Natural killer cell (primary cell): ENCODE measurements around the gene OR51T1. TPM values are rescaled to one million over a fixed set of nuclear protein-coding genes. Genes with fewer than 3 reads are reported as not detected.

Experiments used
- ATAC-seq, 3 donors: fragments of 150-1000 bp in 2 of 3; fragments of 200-7000 bp in 1 of 3; cut with Tn5 transposase; 1 replicate in 1 of 3; 2 replicates in 2 of 3; pipeline ENCODE4 v1.10.0; 2021; ENCODE audit warnings: mild to moderate bottlenecking in 2 of 3, moderate library complexity in 2 of 3
- DNase-seq, 2 donors: peaks; one replicate each; pipeline versions ENCODE4 v3.0.0 to v3.0.0-alpha.2; 2013 to 2021; ENCODE audit warnings: mixed read lengths in 1 of 2
- H3K27ac ChIP-seq: one replicate; pipeline ENCODE4 v1.5.1; 2013; ENCODE audit warnings: mild to moderate bottlenecking, low read length
- H3K27me3 ChIP-seq: one replicate; pipeline ENCODE4 v1.6.1; 2013; ENCODE audit warnings: low read length; ENCODE audit not compliant: control insufficient read depth, insufficient read depth
- H3K36me3 ChIP-seq: one replicate; pipeline ENCODE4 v1.6.1; 2013; ENCODE audit warnings: low read length; ENCODE audit not compliant: control insufficient read depth, insufficient read depth
- H3K4me1 ChIP-seq: one replicate; pipeline ENCODE4 v1.6.1; 2013; ENCODE audit warnings: low read length; ENCODE audit not compliant: control insufficient read depth, insufficient read depth
- H3K4me3 ChIP-seq: one replicate; pipeline ENCODE4 v1.5.1; 2013; ENCODE audit warnings: low read length
- H3K9me3 ChIP-seq: one replicate; pipeline ENCODE4 v1.6.1; 2013; ENCODE audit warnings: low read length; ENCODE audit not compliant: control insufficient read depth, insufficient read depth
- H3K27ac Mint-ChIP-seq, 2 donors: one replicate each; pipeline ENCODE4 v1.8.0; 2022; ENCODE audit warnings: mild to moderate bottlenecking in 2 of 2, mixed read lengths in 2 of 2, moderate library complexity in 1 of 2
- H3K27me3 Mint-ChIP-seq, 2 donors: one replicate each; pipeline ENCODE4 v1.8.0; 2022; ENCODE audit warnings: low read depth in 2 of 2, mixed read lengths in 2 of 2
- H3K36me3 Mint-ChIP-seq: one replicate; pipeline ENCODE4 v1.8.0; 2022; ENCODE audit warnings: mixed read lengths
- H3K4me1 Mint-ChIP-seq, 2 donors: one replicate each; pipeline ENCODE4 v1.8.0; 2022; ENCODE audit warnings: mixed read lengths in 2 of 2
- H3K4me3 Mint-ChIP-seq: one replicate; pipeline ENCODE4 v1.8.0; 2022; ENCODE audit warnings: mild to moderate bottlenecking, moderate library complexity, mixed read lengths
- H3K9me3 Mint-ChIP-seq, 2 donors: one replicate each; pipeline ENCODE4 v1.8.0; 2022; ENCODE audit warnings: mixed read lengths in 2 of 2
- WGBS: methylation state at CpG from one replicate; pipeline ENCODE4 v1.1.7; 2013; ENCODE audit warnings: missing lambda C conversion rate; ENCODE audit not compliant: insufficient coverage; 5-methylcytosine and 5-hydroxymethylcytosine counted together
- intact Hi-C: fragments of 100-400 bp; cut with micrococcal nuclease; formaldehyde crosslinking; loops from one replicate; pipeline ENCODE4 v1.14.2; 2022
- total RNA-seq, 4 donors: library from RNA; stranded (reverse); fragments of 120-200 nt in 1 of 4; gene quantifications; one replicate each; pipeline versions ENCODE4 v1.2.3 to v1.2.4, GENCODE V29; 2013 to 2022
- TF ChIP-seq, protein P1 (sequence below): fragments of 200-600 bp; IDR thresholded peaks from one replicate; pipeline ENCODE4 v1.8.0; 2022; ENCODE audit warnings: antibody characterized with exemption

The OR51T1 gene
- total RNA-seq, 3 donors from 2014 or later (not counting 1 experiment from before 2014, with no cell fraction given), result not detected

DNA sequence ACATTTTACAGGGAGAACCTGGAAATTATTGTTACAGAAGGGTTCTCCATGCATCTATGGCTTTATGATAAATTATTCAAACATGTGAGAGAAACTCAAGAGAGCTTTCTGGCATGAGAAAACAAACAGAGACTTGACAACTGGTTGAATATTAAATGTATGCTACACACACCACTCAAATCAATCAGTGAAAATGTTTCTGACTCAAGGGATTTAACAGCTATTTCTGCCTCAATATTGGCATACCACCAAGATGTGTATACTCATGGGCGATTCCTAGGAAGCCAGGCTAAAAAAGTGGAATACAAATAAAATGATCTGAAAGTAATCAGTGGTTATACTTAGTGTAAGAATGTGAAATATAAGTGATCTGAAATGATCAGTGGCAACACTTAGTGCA, 15.8 kb upstream of the OR51T1 start:
- H3K4me3 ChIP-seq, result no peak overlapping the region
- TF ChIP-seq, protein P1, sequence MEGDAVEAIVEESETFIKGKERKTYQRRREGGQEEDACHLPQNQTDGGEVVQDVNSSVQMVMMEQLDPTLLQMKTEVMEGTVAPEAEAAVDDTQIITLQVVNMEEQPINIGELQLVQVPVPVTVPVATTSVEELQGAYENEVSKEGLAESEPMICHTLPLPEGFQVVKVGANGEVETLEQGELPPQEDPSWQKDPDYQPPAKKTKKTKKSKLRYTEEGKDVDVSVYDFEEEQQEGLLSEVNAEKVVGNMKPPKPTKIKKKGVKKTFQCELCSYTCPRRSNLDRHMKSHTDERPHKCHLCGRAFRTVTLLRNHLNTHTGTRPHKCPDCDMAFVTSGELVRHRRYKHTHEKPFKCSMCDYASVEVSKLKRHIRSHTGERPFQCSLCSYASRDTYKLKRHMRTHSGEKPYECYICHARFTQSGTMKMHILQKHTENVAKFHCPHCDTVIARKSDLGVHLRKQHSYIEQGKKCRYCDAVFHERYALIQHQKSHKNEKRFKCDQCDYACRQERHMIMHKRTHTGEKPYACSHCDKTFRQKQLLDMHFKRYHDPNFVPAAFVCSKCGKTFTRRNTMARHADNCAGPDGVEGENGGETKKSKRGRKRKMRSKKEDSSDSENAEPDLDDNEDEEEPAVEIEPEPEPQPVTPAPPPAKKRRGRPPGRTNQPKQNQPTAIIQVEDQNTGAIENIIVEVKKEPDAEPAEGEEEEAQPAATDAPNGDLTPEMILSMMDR, result no peak
- ATAC-seq (no peak), DNase-seq (no peak)
- 73% methylated on average over 1 of the region's 1 CpG for WGBS
- H3K4me1 Mint-ChIP-seq, result no peaks in the 10 kb centered on the region
- H3K27me3 ChIP-seq, result no peaks in the 10 kb centered on the region
- no peaks in the 10 kb centered on the region for H3K27me3 Mint-ChIP-seq
- peaks cover 3 to 7% of the 10 kb centered on the region in 2 donors for H3K9me3 Mint-ChIP-seq
- no peaks in the 10 kb centered on the region for H3K9me3 ChIP-seq
- H3K36me3 ChIP-seq, result no peaks in the 10 kb centered on the region
- no peak overlapping the region for H3K27ac Mint-ChIP-seq
- H3K4me1 ChIP-seq, result no peaks in the 10 kb centered on the region
- intact Hi-C loops, result no loop called here
- no peak overlapping the region for H3K4me3 Mint-ChIP-seq
- H3K27ac ChIP-seq, result no peak overlapping the region
- H3K36me3 Mint-ChIP-seq, result no peaks in the 10 kb centered on the region

DNA sequence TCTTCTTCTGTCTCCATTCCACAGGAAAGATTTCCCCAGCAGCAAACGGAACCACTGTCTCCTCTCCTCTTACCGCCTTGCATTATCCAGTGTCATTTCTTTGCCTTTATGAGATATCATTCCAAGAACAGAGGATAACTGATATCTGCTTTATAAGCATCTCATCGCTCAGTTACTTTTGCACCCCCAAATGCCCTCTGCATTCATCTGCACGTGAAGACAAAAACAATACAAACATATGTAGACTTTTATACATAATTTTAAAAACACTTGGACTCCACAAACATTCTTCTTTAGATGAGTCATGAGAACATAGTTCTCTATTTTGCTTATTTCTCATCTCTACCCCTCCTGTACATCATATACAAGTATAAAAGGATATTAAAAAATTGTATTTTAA, 512 bp upstream of the OR51T1 start:
- Mint-ChIP-seq H3K4me1 (no peaks in the 10 kb centered on the region), H3K27me3 (no peaks in the 10 kb centered on the region), H3K4me3 (no peak overlapping the region), H3K9me3 (no peaks in the 10 kb centered on the region), H3K27ac (no peak overlapping the region), H3K36me3 (no peaks in the 10 kb centered on the region)
- TF ChIP-seq, protein P1, result no peak
- DNase-seq (no peak), ATAC-seq (no peak)
- H3K4me3 ChIP-seq, result no peak overlapping the region
- no peaks in the 10 kb centered on the region for H3K36me3 ChIP-seq
- no peak overlapping the region for H3K27ac ChIP-seq
- intact Hi-C loops, result no loop called here
- no peaks in the 10 kb centered on the region for H3K9me3 ChIP-seq
- H3K27me3 ChIP-seq, result no peaks in the 10 kb centered on the region
- WGBS, result 88% methylated on average over 4 of the region's 4 CpGs
- no peaks in the 10 kb centered on the region for H3K4me1 ChIP-seq

DNA sequence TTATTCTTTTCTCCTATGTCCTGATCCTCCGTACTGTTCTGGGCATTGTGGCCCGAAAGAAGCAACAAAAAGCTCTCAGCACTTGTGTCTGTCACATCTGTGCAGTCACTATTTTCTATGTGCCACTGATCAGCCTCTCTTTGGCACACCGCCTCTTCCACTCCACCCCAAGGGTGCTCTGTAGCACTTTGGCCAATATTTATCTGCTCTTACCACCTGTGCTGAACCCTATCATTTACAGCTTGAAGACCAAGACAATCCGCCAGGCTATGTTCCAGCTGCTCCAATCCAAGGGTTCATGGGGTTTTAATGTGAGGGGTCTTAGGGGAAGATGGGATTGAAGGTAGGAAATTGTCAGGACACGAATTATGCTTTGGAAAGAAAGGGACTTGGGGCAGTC, 843 bp downstream of the OR51T1 start:
- Histone ChIP-seq H3K36me3 (no peaks in the 10 kb centered on the region), H3K9me3 (no peaks in the 10 kb centered on the region), H3K27ac (no peak overlapping the region), H3K27me3 (no peaks in the 10 kb centered on the region), H3K4me3 (no peak overlapping the region), H3K4me1 (no peaks in the 10 kb centered on the region)
- H3K27ac Mint-ChIP-seq, result no peak overlapping the region
- 91% methylated on average over 5 of the region's 5 CpGs for WGBS
- DNase-seq (no peak), ATAC-seq (no peak)
- TF ChIP-seq, protein P1, result no peak
- intact Hi-C loops, result no loop called here
- no peak overlapping the region for H3K4me3 Mint-ChIP-seq
- H3K4me1 Mint-ChIP-seq, result no peaks in the 10 kb centered on the region
- no peaks in the 10 kb centered on the region for H3K27me3 Mint-ChIP-seq
- no peaks in the 10 kb centered on the region for H3K36me3 Mint-ChIP-seq
- H3K9me3 Mint-ChIP-seq, result no peaks in the 10 kb centered on the region

DNA sequence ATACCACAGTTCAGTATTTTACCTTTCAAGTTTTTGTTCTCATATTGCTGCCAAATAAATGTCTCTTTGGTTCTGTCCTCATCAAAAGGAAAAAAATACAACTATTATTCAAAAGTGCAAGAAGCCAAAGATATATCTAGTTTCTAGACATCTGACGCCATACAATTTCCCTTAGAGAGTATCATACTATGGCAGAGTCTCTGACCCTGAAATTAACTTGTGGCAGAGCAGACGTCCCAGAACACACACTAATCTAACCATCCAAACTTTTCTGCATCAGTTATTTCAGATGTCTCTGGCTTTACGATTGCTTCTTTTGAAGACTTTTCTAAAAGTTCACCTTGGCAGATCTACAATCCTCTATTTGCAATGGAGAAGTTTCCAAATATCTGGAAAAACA, 2.7 kb downstream of the OR51T1 start:
- DNase-seq, result no peak
- WGBS, result 91% methylated on average over 3 of the region's 3 CpGs
- no peak overlapping the region for H3K27ac Mint-ChIP-seq
- no peak overlapping the region for H3K4me3 Mint-ChIP-seq
- Histone ChIP-seq H3K4me1 (no peaks in the 10 kb centered on the region), H3K9me3 (no peaks in the 10 kb centered on the region), H3K36me3 (no peaks in the 10 kb centered on the region), H3K4me3 (no peak overlapping the region), H3K27ac (no peak overlapping the region), H3K27me3 (no peaks in the 10 kb centered on the region)
- no peaks in the 10 kb centered on the region for H3K9me3 Mint-ChIP-seq
- H3K27me3 Mint-ChIP-seq, result no peaks in the 10 kb centered on the region
- TF ChIP-seq, protein P1, result no peak
- no peaks in the 10 kb centered on the region for H3K36me3 Mint-ChIP-seq
- ATAC-seq, result no peak
- H3K4me1 Mint-ChIP-seq, result no peaks in the 10 kb centered on the region
- intact Hi-C loops, result no loop called here
